ENCODE data around the gene DNAH6.

Gene DNAH6

GRCh38 chr2:84704505-84705244 is 188.4 kb downstream of the DNAH6 start:
- Histone ChIP-seq H3K27ac (ENCODE audit: low read depth, low read length) (no peak overlapping the region), H3K27me3 (ENCODE audit: low read length) (no peaks in the 10 kb centered on the region), H3K9me3 (ENCODE audit: insufficient read depth, low read length) (no peaks in the 10 kb centered on the region), H3K36me3 (ENCODE audit: low read length) (no peaks in the 10 kb centered on the region), H2AFZ (ENCODE audit: low read depth, low read length, severe bottlenecking) (no peak overlapping the region), H3F3A (ENCODE audit: insufficient read depth) (no peaks in the 10 kb centered on the region), H3K4me3 (ENCODE audit: insufficient read depth, low read length, poor library complexity, severe bottlenecking) (no peak overlapping the region), H3K4me2 (ENCODE audit: low read depth, low read length, poor library complexity, severe bottlenecking) (no peak overlapping the region), H3K79me2 (ENCODE audit: insufficient read depth, low read length) (no peaks in the 10 kb centered on the region), H4K20me1 (ENCODE audit: low read depth, low read length) (no peaks in the 10 kb centered on the region), H3K9ac (ENCODE audit: low read length) (no peak overlapping the region), H3K9me2 (replicated peaks; ENCODE audit: insufficient read depth, low read length) (no peaks in the 10 kb centered on the region)
- TF ChIP-seq, protein P1, sequence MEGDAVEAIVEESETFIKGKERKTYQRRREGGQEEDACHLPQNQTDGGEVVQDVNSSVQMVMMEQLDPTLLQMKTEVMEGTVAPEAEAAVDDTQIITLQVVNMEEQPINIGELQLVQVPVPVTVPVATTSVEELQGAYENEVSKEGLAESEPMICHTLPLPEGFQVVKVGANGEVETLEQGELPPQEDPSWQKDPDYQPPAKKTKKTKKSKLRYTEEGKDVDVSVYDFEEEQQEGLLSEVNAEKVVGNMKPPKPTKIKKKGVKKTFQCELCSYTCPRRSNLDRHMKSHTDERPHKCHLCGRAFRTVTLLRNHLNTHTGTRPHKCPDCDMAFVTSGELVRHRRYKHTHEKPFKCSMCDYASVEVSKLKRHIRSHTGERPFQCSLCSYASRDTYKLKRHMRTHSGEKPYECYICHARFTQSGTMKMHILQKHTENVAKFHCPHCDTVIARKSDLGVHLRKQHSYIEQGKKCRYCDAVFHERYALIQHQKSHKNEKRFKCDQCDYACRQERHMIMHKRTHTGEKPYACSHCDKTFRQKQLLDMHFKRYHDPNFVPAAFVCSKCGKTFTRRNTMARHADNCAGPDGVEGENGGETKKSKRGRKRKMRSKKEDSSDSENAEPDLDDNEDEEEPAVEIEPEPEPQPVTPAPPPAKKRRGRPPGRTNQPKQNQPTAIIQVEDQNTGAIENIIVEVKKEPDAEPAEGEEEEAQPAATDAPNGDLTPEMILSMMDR (IDR thresholded peaks at IDR 0.05; ENCODE audit: insufficient read depth, low read length, poor library complexity, severe bottlenecking), result no peak
- TF ChIP-seq EZH2phosphoT487 (conservative IDR thresholded peaks at IDR 0.05; ENCODE audit: low read length), result no peak

GRCh38 chr2:84705858-84706257 is 189.6 kb downstream of the DNAH6 start:
- H3K36me3 ChIP-seq (ENCODE audit: low read length), result no peaks in the 10 kb centered on the region
- H3K9me2 ChIP-seq (replicated peaks; ENCODE audit: insufficient read depth, low read length), result no peaks in the 10 kb centered on the region
- H3K27me3 ChIP-seq (ENCODE audit: low read length), result no peaks in the 10 kb centered on the region
- no peaks in the 10 kb centered on the region for H3K79me2 ChIP-seq (ENCODE audit: insufficient read depth, low read length)
- no peaks in the 10 kb centered on the region for H3K9me3 ChIP-seq (ENCODE audit: insufficient read depth, low read length)
- no peak overlapping the region for H3K9ac ChIP-seq (ENCODE audit: low read length)
- no peak overlapping the region for H2AFZ ChIP-seq (ENCODE audit: low read depth, low read length, severe bottlenecking)
- TF ChIP-seq, protein P1 (IDR thresholded peaks at IDR 0.05; ENCODE audit: insufficient read depth, low read length, poor library complexity, severe bottlenecking), result no peak
- TF ChIP-seq EZH2phosphoT487 (conservative IDR thresholded peaks at IDR 0.05; ENCODE audit: low read length), result no peak
- no peak overlapping the region for H3K4me3 ChIP-seq (ENCODE audit: insufficient read depth, low read length, poor library complexity, severe bottlenecking)
- H3K27ac ChIP-seq (ENCODE audit: low read depth, low read length), result no peak overlapping the region
- no peaks in the 10 kb centered on the region for H4K20me1 ChIP-seq (ENCODE audit: low read depth, low read length)
- H3F3A ChIP-seq (ENCODE audit: insufficient read depth), result no peaks in the 10 kb centered on the region
- no peak overlapping the region for H3K4me2 ChIP-seq (ENCODE audit: low read depth, low read length, poor library complexity, severe bottlenecking)

DNA sequence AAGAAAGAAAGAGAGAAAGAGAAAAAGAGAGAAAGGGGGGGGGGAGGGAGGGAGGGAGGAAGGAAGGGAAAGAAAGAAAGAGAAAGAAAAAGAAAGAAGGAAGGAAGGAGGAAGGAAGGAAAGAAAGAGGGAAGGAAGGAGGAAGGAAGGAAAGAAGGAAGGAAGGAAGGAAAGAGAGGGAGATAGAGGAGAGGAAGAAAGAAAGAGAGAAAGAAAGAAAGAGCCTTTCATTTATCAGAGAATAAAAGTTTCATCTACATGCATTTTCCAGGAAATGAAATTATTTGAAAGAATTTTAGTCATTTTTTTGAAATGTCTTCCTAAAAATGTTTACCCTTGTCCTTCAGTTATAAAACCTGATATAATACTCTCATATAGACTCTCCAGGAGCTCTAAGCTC is 192.1 kb downstream of the DNAH6 start:
- no peaks in the 10 kb centered on the region for H4K20me1 ChIP-seq (ENCODE audit: low read depth, low read length)
- no peak overlapping the region for H2AFZ ChIP-seq (ENCODE audit: low read depth, low read length, severe bottlenecking)
- no peaks in the 10 kb centered on the region for H3F3A ChIP-seq (ENCODE audit: insufficient read depth)
- no peak for TF ChIP-seq EZH2phosphoT487 (conservative IDR thresholded peaks at IDR 0.05; ENCODE audit: low read length)
- TF ChIP-seq, protein P1 (IDR thresholded peaks at IDR 0.05; ENCODE audit: insufficient read depth, low read length, poor library complexity, severe bottlenecking), result no peak
- H3K4me2 ChIP-seq (ENCODE audit: low read depth, low read length, poor library complexity, severe bottlenecking), result no peak overlapping the region
- H3K36me3 ChIP-seq (ENCODE audit: low read length), result no peaks in the 10 kb centered on the region
- no peaks in the 10 kb centered on the region for H3K9me3 ChIP-seq (ENCODE audit: insufficient read depth, low read length)
- H3K9ac ChIP-seq (ENCODE audit: low read length), result no peak overlapping the region
- no peak overlapping the region for H3K27ac ChIP-seq (ENCODE audit: low read depth, low read length)
- H3K79me2 ChIP-seq (ENCODE audit: insufficient read depth, low read length), result no peaks in the 10 kb centered on the region
- H3K27me3 ChIP-seq (ENCODE audit: low read length), result no peaks in the 10 kb centered on the region
- H3K4me3 ChIP-seq (ENCODE audit: insufficient read depth, low read length, poor library complexity, severe bottlenecking), result no peak overlapping the region
- no peaks in the 10 kb centered on the region for H3K9me2 ChIP-seq (replicated peaks; ENCODE audit: insufficient read depth, low read length)
